GM12873 (cell line): Measurements from ENCODE around the gene ATP13A5.

Experiments
- TF ChIP-seq, protein P1 (sequence below): IDR thresholded peaks from 2 replicates; pipeline ENCODE4 v1.5.1; 2012; ENCODE audit warnings: low read depth, mild to moderate bottlenecking, moderate library complexity, low read length, control low read depth; ENCODE audit not compliant: insufficient read depth; ENCODE audit errors: missing control alignments

ATP13A5 gene

GRCh38 chr3:193241716-193242115 is 136.8 kb downstream of the ATP13A5 start:
- TF ChIP-seq, protein P1, sequence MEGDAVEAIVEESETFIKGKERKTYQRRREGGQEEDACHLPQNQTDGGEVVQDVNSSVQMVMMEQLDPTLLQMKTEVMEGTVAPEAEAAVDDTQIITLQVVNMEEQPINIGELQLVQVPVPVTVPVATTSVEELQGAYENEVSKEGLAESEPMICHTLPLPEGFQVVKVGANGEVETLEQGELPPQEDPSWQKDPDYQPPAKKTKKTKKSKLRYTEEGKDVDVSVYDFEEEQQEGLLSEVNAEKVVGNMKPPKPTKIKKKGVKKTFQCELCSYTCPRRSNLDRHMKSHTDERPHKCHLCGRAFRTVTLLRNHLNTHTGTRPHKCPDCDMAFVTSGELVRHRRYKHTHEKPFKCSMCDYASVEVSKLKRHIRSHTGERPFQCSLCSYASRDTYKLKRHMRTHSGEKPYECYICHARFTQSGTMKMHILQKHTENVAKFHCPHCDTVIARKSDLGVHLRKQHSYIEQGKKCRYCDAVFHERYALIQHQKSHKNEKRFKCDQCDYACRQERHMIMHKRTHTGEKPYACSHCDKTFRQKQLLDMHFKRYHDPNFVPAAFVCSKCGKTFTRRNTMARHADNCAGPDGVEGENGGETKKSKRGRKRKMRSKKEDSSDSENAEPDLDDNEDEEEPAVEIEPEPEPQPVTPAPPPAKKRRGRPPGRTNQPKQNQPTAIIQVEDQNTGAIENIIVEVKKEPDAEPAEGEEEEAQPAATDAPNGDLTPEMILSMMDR, result no peak

- TF ChIP-seq, protein P1, result no peak
Observed at GRCh38 chr3:193240850-193241706, 137.5 kb downstream of the ATP13A5 start, which contains the start of gene PLAAT1. PLAAT1 (plus strand) TSS chr3:193241222; CDS start chr3:193255651, 14,429 bp downstream.

DNA sequence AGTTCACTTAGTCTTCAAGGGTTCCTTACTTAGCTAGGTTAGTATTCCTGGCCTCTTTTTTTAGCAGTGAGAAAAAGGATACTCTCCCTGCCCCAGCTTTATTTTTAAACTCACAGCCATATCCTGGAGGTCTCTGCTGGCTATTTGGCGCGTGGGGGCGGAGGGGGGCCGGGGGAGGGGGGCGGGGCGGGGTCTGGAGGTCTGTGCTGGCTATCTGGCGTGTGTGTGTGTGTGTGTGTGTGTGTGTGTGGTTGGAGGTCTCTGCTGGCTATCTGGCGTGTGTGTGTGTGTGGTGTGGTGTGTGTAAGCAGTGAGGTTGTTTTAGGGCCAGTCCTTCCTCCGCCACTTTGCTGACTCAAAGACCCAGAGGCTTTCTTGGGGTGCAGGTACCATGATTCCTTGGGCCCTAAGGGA is 138.1 kb downstream of the ATP13A5 start:
- TF ChIP-seq, protein P1, result no peak

DNA sequence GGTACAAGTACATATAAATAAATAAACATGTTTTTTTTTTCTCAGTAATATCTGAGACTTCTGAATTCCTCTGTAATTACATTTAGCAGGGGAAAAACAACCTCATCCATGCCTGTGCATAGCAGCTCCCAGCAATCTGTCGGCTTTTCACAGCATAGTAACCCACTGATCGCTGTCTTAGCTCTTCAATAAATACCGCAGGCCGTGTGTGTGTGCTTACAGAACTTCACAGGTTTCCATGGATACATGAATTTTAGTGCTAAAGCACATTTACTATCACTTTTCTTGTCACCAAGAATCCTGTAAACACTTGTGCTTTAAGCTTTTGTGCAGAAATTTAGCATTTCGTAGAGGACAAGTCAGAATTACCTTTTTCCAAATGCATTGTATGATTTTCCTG is 141.5 kb downstream of the ATP13A5 start:
- TF ChIP-seq, protein P1, result no peak

DNA sequence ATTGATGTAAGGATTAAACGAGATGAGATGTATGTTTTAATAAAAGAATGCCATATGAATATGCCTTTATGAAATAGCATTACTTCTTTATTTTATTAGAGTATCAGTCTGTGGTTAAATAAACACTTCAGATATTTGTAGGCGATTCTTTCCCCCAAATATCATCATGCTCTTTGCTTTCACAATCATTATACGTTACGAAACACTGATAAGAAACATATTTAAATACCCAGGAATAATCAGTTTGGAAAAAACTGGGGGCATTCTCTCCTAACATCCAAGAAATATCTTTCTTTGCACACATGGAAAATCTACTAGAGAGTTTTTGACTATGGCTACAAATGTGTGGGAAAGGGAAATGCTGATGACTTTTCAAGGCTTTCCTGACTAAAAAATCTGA is 142.0 kb downstream of the ATP13A5 start:
- TF ChIP-seq, protein P1, result no peak

- TF ChIP-seq, protein P1, result no peak
Observed at GRCh38 chr3:193231201-193231600, 147.4 kb downstream of the ATP13A5 start.

- TF ChIP-seq, protein P1, result no peak
Observed at GRCh38 chr3:193230610-193231009, 147.9 kb downstream of the ATP13A5 start.
